Mucosa of stomach (tissue), 1 donor: Measurements from ENCODE around the gene EFEMP2.

Source experiments
- H3K27me3 ChIP-seq: one replicate; pipeline ENCODE4 v1.7.0; 2013; ENCODE audit warnings: mild to moderate bottlenecking, low read length; ENCODE audit not compliant: control insufficient read depth, insufficient read depth
- H3K36me3 ChIP-seq: one replicate; pipeline ENCODE4 v1.7.0; 2013; ENCODE audit warnings: low read length; ENCODE audit not compliant: control insufficient read depth, insufficient read depth
- H3K4me1 ChIP-seq: one replicate; pipeline ENCODE4 v1.7.0; 2013; ENCODE audit warnings: mild to moderate bottlenecking, low read length; ENCODE audit not compliant: control insufficient read depth, insufficient read depth
- H3K4me3 ChIP-seq: one replicate; pipeline ENCODE4 v1.7.0; 2013; ENCODE audit warnings: low read length
- H3K9ac ChIP-seq: one replicate; pipeline ENCODE4 v1.7.0; 2013; ENCODE audit warnings: mild to moderate bottlenecking, low read length, moderate library complexity
- H3K9me3 ChIP-seq: one replicate; pipeline ENCODE4 v1.7.0; 2013; ENCODE audit warnings: mild to moderate bottlenecking, low read length, moderate library complexity; ENCODE audit not compliant: control insufficient read depth
- donor health status: Pancreatic carcinoma.

Gene EFEMP2

DNA sequence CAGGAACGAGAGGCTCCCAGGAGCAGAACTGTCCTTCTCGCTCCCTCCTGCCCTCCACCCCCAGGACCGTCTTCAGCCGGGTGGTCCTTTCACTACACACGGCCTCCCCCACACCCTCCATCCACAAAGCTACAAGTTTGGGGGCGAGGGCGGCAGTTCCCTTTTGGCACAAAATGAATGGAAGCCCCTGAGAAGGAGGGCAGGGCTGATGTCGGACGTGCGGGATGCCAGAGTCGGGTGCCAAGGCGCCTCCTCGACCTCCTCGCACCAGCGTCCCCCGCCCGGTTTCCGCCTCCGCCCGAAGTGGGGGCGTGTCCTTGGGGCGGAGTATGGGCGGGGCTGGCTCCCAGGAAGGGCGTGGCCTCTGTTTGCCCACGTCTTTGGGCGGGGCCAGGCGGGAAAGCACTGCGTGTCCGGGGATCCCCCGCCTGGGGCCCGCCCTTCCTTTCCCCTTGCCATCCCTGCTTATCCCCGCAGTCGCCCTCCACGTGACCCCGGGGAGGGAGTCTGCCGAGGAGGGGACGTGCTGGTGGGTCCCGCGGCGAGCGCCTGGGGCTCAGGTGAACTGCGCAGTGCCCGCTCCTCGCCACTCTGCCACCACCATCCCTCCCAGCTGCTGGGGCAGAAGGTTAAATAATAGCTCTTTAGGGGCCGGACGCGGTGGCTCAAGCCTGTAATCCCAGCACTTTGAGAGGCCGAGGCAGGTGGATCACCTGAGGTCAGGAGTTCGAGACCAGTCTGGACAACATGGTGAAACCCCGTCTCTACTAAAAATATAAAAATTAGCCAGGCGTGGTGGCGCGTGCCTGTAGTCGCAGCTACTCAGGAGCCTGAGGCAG lies 937 bp upstream of the EFEMP2 start:
- no peaks in the 10 kb centered on the region for H3K9me3 ChIP-seq
- H3K36me3 ChIP-seq = no peaks in the 10 kb centered on the region
- H3K4me1 ChIP-seq = peaks cover 11% of the 10 kb centered on the region
- H3K27me3 ChIP-seq = peaks cover 5% of the 10 kb centered on the region
- peak overlapping the region; percentile 26 for H3K4me3 ChIP-seq
- peak overlapping the region; percentile 65 for H3K9ac ChIP-seq

DNA sequence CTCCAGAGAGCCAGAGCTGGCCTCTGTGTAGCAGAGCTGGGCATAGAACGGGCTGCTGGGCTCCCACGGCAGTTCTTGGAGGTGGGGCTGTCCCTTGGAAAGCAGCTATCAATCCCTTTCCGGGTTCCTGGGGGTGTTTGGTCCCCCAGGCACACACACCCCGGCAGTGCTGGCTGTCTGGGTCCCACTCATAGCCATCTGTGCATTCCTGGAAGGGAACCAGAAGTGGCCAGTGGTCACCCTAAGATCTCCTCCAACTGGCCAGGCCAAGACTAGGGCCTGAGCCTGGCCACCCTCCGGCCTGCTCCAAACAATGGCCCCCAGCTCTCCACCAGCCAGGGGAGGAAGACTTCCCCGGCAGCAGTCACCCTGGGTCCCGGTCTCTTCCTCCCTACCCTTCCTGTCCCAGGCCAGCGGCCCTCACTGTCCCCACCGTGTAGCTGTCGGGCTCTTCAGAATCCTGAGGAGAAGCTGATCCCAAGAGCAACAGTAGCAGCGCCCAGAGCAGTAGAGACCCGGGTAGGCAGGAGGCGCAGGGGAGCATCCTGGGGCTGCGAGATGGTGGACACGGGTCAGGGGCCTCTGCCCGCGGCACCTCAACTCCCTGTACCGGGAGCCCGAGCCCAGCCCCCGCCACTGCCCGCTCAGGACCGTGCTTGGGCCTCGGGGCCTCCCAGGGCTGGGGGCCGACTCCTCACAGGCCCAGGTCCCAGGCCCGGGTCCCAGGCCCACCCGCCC lies 620 bp downstream of the EFEMP2 start:
- H3K27me3 ChIP-seq = peaks cover 5% of the 10 kb centered on the region
- H3K4me3 ChIP-seq = no peak overlapping the region
- H3K4me1 ChIP-seq = peaks cover 11% of the 10 kb centered on the region
- no peaks in the 10 kb centered on the region for H3K36me3 ChIP-seq
- no peaks in the 10 kb centered on the region for H3K9me3 ChIP-seq
- peak overlapping the region; percentile 39 for H3K9ac ChIP-seq

DNA sequence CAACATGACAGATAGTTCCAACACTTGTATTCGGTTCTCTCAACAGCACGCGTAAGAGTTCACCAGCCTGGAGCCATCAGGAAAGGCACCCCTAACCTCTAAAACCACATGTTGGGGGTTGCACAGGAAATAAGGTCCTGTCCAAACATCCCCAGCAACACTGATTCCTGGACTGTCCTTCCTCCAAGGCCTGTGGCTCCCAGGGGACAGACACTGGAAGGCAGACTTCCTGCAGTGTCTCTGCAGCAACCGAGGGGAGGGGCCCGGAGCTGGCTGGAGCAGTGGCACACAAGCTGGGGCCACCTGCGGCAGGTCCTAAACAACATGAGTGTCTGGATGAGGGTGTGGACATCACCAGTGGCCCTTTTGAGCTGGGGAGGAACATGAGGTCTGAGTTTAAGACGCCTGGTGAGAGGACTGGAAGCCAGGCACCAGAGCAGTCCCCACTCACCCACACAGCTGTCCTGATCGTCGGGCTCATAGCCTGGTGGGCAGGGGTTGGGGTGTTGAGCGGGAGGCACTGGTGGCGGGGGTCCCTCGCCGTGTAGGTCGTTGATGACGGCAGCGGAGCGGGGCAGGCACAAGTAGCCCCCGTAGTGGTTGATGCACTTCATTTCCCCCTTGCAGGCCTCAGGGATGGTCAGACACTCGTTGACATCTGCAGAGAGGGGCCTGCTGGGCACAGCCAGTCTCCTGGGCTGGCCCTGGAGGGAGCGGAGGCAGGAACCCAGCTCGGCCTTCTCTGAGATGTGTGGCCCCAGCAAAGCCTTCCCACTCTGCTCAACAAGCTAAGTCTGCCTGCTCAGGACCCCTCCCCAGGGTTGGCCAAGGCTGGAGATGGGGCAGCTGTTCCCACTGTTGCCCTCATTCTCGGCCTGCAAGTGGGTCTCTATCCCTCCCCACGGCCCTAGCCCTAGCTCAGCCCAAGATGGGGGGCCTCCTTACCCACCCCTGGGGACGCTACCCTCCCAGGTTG lies 1.6 kb downstream of the EFEMP2 start:
- no peak overlapping the region for H3K4me3 ChIP-seq
- H3K4me1 ChIP-seq = peaks cover 11% of the 10 kb centered on the region
- no peaks in the 10 kb centered on the region for H3K36me3 ChIP-seq
- H3K9ac ChIP-seq = peak overlapping the region; percentile 39
- peaks cover 5% of the 10 kb centered on the region for H3K27me3 ChIP-seq
- no peaks in the 10 kb centered on the region for H3K9me3 ChIP-seq

DNA sequence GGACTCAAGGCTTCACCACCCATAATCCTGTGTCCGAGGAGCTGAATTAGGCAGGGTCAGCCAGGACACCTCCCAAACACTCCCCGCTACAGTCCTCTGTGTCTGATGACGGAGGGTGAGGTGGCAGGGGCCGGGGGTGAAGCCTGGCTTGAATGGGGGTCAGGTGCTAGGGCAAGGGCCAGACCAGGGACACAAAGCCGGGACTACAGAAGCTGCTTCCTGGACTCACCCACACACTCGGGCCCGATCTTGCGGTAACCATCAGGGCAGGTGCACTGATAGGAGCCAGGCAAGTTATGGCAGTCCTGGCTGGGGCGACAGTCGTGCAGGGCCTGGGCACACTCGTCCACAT lies 2.3 kb downstream of the EFEMP2 start:
- no peak overlapping the region for H3K9ac ChIP-seq
- H3K9me3 ChIP-seq = no peaks in the 10 kb centered on the region
- H3K4me1 ChIP-seq = peaks cover 11% of the 10 kb centered on the region
- H3K27me3 ChIP-seq = peaks cover 5% of the 10 kb centered on the region
- no peak overlapping the region for H3K4me3 ChIP-seq
- peaks cover 3% of the 10 kb centered on the region for H3K36me3 ChIP-seq

DNA sequence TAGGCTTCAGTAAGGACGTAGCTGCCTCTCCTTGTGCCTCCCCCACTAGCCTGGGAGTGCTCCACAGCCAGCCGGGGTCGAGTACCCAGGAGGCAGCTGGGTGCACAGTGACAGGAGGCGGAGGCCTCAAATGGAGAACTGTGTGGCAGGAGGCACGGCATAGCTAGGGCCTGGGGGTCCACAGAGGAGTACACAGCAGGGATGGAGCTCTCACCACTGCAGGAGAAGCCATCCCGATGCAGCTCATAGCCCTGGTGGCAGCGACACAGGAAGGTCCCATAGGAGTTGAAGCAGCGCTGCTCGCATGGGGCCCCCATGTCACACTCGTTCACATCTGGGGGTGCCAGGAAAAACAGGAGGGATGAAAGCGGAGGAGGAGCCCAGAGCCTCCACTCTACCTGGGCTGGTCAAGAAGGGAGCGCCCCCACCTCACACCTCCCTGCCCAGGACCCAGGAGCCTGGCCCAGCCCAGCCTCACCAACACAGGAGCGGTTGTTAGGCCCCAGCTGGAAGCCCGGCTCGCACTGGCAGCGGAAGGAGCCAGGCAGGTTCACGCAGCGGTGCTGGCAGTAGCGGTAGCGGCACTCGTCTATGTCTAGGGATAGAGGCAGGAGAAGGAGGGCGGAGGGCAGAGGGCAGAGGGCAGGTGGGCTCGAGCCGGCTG lies 2.8 kb downstream of the EFEMP2 start:
- peaks cover 11% of the 10 kb centered on the region for H3K4me1 ChIP-seq
- peaks cover 5% of the 10 kb centered on the region for H3K27me3 ChIP-seq
- no peak overlapping the region for H3K4me3 ChIP-seq
- H3K36me3 ChIP-seq = peaks cover 4% of the 10 kb centered on the region
- H3K9me3 ChIP-seq = no peaks in the 10 kb centered on the region
- no peak overlapping the region for H3K9ac ChIP-seq

DNA sequence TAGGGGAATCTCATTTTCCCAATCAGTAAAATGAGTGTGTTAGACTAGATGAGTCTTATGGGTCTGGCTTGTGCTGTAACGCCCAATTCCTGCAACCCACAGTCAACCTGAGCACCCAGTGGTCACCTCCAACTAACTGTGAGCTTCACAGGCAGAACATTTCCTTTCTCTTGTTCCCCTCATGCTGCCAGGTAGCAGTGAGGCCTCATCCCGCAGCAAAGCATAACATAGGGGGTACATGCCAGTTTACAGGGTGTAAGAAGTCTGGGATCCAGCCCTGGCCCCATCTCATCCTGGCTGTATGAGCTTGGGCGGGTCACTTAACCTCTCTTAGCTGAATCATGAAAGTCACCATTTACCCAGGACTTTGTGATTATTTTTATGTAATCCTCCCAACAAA lies 3.7 kb downstream of the EFEMP2 start:
- Histone ChIP-seq H3K4me1 (peaks cover 8% of the 10 kb centered on the region), H3K9ac (no peak overlapping the region), H3K9me3 (no peaks in the 10 kb centered on the region), H3K36me3 (peaks cover 10% of the 10 kb centered on the region), H3K27me3 (peaks cover 5% of the 10 kb centered on the region), H3K4me3 (no peak overlapping the region)

DNA sequence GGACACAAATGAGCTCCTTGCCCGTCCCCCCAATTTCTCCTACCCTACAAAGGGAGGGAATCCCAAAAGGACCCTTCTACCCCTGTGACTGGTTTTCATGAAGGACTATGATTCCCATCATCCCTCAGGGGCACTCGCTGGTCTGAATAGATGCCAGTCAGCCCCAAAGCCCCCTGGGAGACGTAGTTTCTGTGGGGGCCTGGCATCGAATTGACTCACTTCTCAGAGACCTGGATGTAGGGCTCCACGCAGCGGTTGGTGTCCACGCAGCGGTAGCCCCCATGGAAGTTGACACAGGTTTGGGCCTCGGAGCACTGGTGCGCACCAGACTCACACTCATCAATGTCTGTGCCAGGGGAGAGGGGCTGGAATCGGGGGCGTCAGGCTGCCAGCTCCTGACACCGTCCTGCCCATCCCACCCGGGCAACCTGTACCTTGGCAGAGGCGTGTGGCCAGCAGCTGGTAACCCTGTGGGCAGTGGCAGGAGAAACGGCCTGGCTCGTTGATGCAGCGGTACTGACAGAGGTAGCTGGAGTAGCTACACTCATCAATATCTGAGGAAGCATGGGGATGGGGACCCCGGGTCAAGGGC lies 4.4 kb downstream of the EFEMP2 start:
- Histone ChIP-seq H3K27me3 (peaks cover 5% of the 10 kb centered on the region), H3K36me3 (peaks cover 16% of the 10 kb centered on the region), H3K4me3 (no peak overlapping the region), H3K9me3 (no peaks in the 10 kb centered on the region), H3K9ac (no peak overlapping the region), H3K4me1 (peaks cover 4% of the 10 kb centered on the region)

DNA sequence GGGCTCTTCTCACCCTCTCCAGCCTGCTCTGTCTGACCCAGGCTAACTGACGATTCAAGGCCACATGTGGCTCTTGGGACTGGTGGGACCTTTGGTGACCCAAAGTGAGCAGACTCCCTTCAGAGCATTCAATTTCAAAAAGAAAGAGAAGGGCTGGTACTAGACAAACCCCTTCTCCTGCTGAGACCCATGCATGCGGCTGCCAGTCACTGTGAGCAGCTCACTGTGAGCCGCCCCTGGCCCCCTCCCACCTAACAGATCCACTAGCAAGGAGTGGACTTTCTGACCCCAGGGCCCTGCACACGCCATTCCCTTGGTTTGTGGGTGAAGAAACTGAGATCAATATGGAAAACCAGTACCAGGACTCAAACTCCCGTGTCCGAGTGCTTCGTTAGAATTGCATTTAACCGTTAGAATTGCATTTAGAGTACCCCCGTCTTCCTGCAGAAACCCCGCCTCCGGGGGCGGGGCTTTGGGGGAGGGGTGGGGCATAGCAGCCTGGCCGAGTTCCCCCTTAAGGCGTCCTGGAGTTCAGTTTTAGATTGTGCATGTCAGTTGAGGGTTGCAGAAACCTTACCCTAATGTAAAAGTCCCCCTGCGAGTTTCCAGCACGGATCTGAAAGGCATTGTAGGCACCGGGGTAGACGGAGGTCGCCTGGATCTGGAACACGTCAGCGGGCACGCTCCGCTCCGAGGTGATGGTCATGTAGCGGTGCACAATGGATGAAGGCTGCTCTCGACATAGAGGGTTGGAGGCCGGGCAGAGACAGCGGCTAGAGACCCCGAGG lies 5.1 kb downstream of the EFEMP2 start:
- H3K9ac ChIP-seq = no peak overlapping the region
- peaks cover 20% of the 10 kb centered on the region for H3K36me3 ChIP-seq
- H3K9me3 ChIP-seq = no peaks in the 10 kb centered on the region
- no peak overlapping the region for H3K4me3 ChIP-seq
- H3K27me3 ChIP-seq = peaks cover 5% of the 10 kb centered on the region
- H3K4me1 ChIP-seq = no peaks in the 10 kb centered on the region

DNA sequence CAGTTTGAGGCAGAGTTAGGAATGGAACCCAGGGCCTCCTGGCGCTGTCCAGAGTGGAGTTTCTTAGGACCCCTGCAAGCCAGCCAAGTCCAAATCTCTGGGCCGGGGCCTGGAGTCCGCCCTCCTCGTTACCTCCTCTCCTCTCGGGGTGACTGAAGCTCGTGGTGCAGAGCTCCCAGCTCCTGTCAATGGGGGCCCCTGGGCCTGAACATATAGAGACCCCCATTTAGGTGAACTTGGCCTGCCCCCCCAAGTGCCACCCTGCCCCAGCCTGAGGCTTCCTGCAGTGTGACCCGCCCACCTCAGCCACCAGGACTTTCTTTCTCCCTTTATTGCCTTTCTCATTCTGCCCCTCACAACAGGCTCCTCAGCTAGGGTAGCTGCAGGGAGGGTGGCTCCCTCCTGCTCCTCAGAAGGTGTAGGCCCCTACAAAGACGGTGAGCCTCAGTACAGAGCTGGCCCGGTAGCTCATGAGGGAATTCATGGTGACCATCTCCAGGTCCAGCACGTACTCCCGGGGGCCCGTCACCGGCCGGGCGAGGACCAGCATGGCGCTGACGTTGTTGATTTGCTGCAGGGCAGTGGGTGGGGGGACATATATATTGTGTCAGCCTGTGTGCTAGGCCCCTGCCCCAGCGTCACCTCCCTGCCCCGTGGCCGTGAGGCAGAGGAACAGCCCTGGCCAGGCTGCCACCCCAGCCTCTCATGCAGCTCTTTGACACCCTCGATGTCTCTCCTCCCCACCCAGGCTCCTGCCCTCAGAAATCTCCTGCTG lies 5.9 kb downstream of the EFEMP2 start:
- H3K36me3 ChIP-seq = peaks cover 20% of the 10 kb centered on the region
- no peak overlapping the region for H3K4me3 ChIP-seq
- peaks cover 5% of the 10 kb centered on the region for H3K27me3 ChIP-seq
- H3K9ac ChIP-seq = no peak overlapping the region
- no peaks in the 10 kb centered on the region for H3K9me3 ChIP-seq
- peaks cover 7% of the 10 kb centered on the region for H3K4me1 ChIP-seq

DNA sequence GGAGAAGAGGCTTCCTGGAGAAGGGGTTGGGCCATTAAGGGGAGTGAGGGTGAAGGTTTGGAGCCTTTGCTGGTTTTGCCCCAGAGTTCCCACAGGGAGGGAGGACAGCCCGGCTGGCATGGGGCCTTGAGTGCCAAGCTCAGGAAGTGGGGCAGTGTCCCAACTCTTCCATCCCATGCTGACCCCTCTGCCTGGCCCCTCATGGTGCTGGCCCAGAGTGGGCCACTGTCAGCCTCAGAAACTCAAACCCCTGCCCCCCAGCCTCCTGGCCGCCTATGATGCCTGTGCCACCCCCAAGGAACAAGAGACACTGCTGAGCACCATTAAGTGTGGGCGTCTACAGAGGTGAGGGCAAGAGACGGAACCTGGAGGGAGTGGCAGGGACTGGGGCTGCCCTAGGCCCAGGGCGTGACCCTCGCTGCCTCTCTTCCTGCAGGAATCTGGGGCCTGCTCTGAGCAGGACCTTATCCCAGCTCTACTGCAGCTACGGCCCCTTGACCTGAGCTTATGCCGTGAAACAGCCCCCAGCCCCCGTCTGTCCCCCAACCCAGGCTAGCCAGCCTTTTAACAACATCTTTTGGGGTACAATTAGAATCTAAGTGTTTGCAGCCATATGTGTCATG lies 6.9 kb downstream of the EFEMP2 start:
- peaks cover 20% of the 10 kb centered on the region for H3K36me3 ChIP-seq
- no peak overlapping the region for H3K9ac ChIP-seq
- H3K4me1 ChIP-seq = peaks cover 13% of the 10 kb centered on the region
- no peak overlapping the region for H3K4me3 ChIP-seq
- H3K27me3 ChIP-seq = peaks cover 4% of the 10 kb centered on the region
- no peaks in the 10 kb centered on the region for H3K9me3 ChIP-seq
